Heart right ventricle (tissue), 16 donors: ENCODE results near the gene USP32. TPM values are rescaled to one million over a fixed set of nuclear protein-coding genes. Genes with fewer than 3 reads are reported as not detected.

Source experiments
- ATAC-seq, 8 donors: fragments of 200-7000 bp; cut with Tn5 transposase; one replicate each; pipeline ENCODE4 v1.9.1; 2020; ENCODE audit warnings: mild to moderate bottlenecking in 8 of 8, moderate library complexity in 8 of 8, moderate number of reproducible peaks in 1 of 8
- DNase-seq, 2 donors: peaks; one replicate each; pipeline ENCODE4 v3.0.0-alpha.2; 2020
- H3K27ac ChIP-seq, 10 donors: fragments of 200-600 bp; sonication (generic) in 2 of 10; one replicate each; pipeline versions ENCODE4 v1.5.0 to v1.8.0; 2020 to 2022; ENCODE audit warnings: mild to moderate bottlenecking in 3 of 10
- H3K27me3 ChIP-seq, 7 donors: fragments of 200-600 bp; one replicate each; pipeline ENCODE4 v1.8.0; 2021 to 2022; ENCODE audit warnings: mild to moderate bottlenecking in 2 of 7
- H3K36me3 ChIP-seq, 9 donors: fragments of 200-600 bp; sonication (generic) in 1 of 9; one replicate each; pipeline versions ENCODE4 v1.5.0 to v1.8.0; 2020 to 2022; ENCODE audit warnings: mild to moderate bottlenecking in 2 of 9
- H3K4me1 ChIP-seq, 9 donors: fragments of 200-600 bp; sonication (generic) in 1 of 9; one replicate each; pipeline versions ENCODE4 v1.5.0 to v1.8.0; 2020 to 2022; ENCODE audit warnings: mild to moderate bottlenecking in 4 of 9
- H3K4me3 ChIP-seq, 10 donors: fragments of 200-600 bp; sonication (generic) in 2 of 10; one replicate each; pipeline versions ENCODE4 v1.5.0 to v1.8.0; 2020 to 2022; ENCODE audit warnings: mild to moderate bottlenecking in 7 of 10, moderate library complexity in 2 of 10
- H3K9me3 ChIP-seq, 11 donors: fragments of 200-600 bp in 10 of 11; sonication (generic) in 2 of 11; one replicate each; pipeline versions ENCODE4 v1.5.0 to v1.8.0; 2013 to 2022; ENCODE audit warnings: mild to moderate bottlenecking in 2 of 11, control low read depth in 1 of 11, moderate library complexity in 1 of 11
- CTCF ChIP-seq, 9 donors: fragments of 200-600 bp; sonication (generic) in 2 of 9; IDR thresholded peaks; one replicate each; pipeline versions ENCODE4 v1.5.0 to v1.8.0; 2021 to 2022; ENCODE audit warnings: antibody characterized with exemption in 9 of 9, mild to moderate bottlenecking in 5 of 9, moderate library complexity in 1 of 9
- WGBS, 2 donors: extraction: QIAGEN DNeasy Blood & Tissue Kit; methylation state at CpG; one replicate each; pipeline ENCODE4 v1.1.7; 2013; ENCODE audit warnings: inconsistent platforms in 1 of 2; 5-methylcytosine and 5-hydroxymethylcytosine counted together
- intact Hi-C, 10 donors: fragments of 100-400 bp; cut with DNase I; formaldehyde crosslinking; loops; one replicate each; pipeline versions ENCODE4 v1.11.1 to v1.14.2; 2022
- polyA plus RNA-seq, 2 donors: library from polyadenylated mRNA; stranded (reverse); fragments of 200-250 nt; gene quantifications; one replicate each; pipeline ENCODE4 v1.2.3, GENCODE V29; 2013
- total RNA-seq, 10 donors: library from RNA; stranded (reverse); fragmentation: NEBNext Ultra II Directional in 3 of 10; extraction: Animal tissue kit (Norgen Biotek cat#: 25700) in 3 of 10; gene quantifications; one replicate each; pipeline versions ENCODE4 v1.2.1 to v1.2.4, GENCODE V29; 2021 to 2023
- donor health status: Arrhythmogenic right ventricular cardiomyopathy.
- donor health status: ischemic (EF 13 %, LVEDD 7.1; RV severe dilation, severe dysfunction).
- donor health status: healthy with polysubstance abuse.
- donor health status: DM: no; HTN: yes; CAD: no.
- donor health status: DM: no; HTN: no; CAD: no.
- donor health status: ischemic (EF 25% LVEDD 6.9; RV normal size, moderate dysfunction).
- donor health status: ischemic (EF 25% LVEDD 5.7; RV mildly dilated, moderate dysfunction).
- donor health status: healthy.
- donor health status: DM: yes; HTN: yes; CAD: no.
- donor health status: Ischemic cardiomyopathy.
- donor health status: ischemic (EF 35%, LVEDD 5.7; RV mildly dilated, moderate dysfunction).
- donor health status: nonischemic (EF 11% LVEDD 7.7; RV severe dilation, severe dysfunction).
- donor health status: DM: yes; HTN: yes; CAD: no.
- donor health status: PGD.
- donor health status: ischemic (EF 29% LVEDD 5.4; RV normal size, mild dysfunction).
- donor health status: nonischemic (EF 23%, LVEDD 6.1; RV moderate dilation, normal function).

Gene USP32
- total and polyA plus RNA-seq, 12 donors: 13.3 to 38.6 (median 29.3) TPM

- intact Hi-C loops: no loop called here
- no peak overlapping the region for H3K4me3 ChIP-seq
- peaks cover 0 to 32% (median 0%) of the 10 kb centered on the region in 9 donors for H3K36me3 ChIP-seq
- H3K27me3 ChIP-seq: no peaks in the 10 kb centered on the region
- ATAC-seq: no peak
- 67 to 76% methylated on average over 4 of the region's 4 CpGs for WGBS, 2 donors
- DNase-seq: no peak
- H3K27ac ChIP-seq: no peak overlapping the region
- H3K4me1 ChIP-seq: no peaks in the 10 kb centered on the region
- H3K9me3 ChIP-seq: no peaks in the 10 kb centered on the region
- no peak for TF ChIP-seq CTCF (IDR thresholded peaks at IDR 0.05)
Measured at GRCh38 chr17:60297760-60298401, 94.1 kb downstream of the USP32 start.

- Histone ChIP-seq H3K9me3 (no peaks in the 10 kb centered on the region), H3K27ac (no peak overlapping the region), H3K27me3 (no peaks in the 10 kb centered on the region), H3K4me1 (no peaks in the 10 kb centered on the region), H3K36me3 (peaks cover 0 to 29% (median 0%) of the 10 kb centered on the region in 9 donors), H3K4me3 (no peak overlapping the region)
- ATAC-seq: no peak
- 96 to 97% methylated on average over 2 of the region's 2 CpGs for WGBS, 2 donors
- no peak for DNase-seq
- intact Hi-C loops: no loop called here
- no peak for TF ChIP-seq CTCF (IDR thresholded peaks at IDR 0.05)
Measured at GRCh38 chr17:60296177-60296576, 95.8 kb downstream of the USP32 start.

GRCh38 chr17:60293580-60294335 is 98.2 kb downstream of the USP32 start:
- Histone ChIP-seq H3K27ac (no peak overlapping the region), H3K4me3 (no peak overlapping the region), H3K27me3 (no peaks in the 10 kb centered on the region), H3K4me1 (no peaks in the 10 kb centered on the region), H3K9me3 (no peaks in the 10 kb centered on the region), H3K36me3 (peaks cover 0 to 32% (median 0%) of the 10 kb centered on the region in 9 donors)
- no peak for DNase-seq
- 88 to 95% methylated on average over 3 of the region's 3 CpGs for WGBS, 2 donors
- no peak for TF ChIP-seq CTCF (IDR thresholded peaks at IDR 0.05)
- intact Hi-C loops: no loop called here
- ATAC-seq: no peak

- WGBS, 2 donors: 94 to 97% methylated on average over 1 of the region's 1 CpG
Measured at GRCh38 chr17:60292697-60293096, 99.2 kb downstream of the USP32 start.

More at GRCh38 chr17:60292697-60293096, 99.2 kb downstream of the USP32 start:
- TF ChIP-seq CTCF (IDR thresholded peaks at IDR 0.05): no peak
- Histone ChIP-seq H3K36me3 (peaks cover 0 to 43% (median 7%) of the 10 kb centered on the region in 9 donors), H3K4me3 (no peak overlapping the region), H3K9me3 (no peaks in the 10 kb centered on the region), H3K27ac (no peak overlapping the region), H3K4me1 (no peaks in the 10 kb centered on the region), H3K27me3 (no peaks in the 10 kb centered on the region)
- ATAC-seq: no peak
- intact Hi-C loops: no loop called here
- no peak for DNase-seq
